ENCODE data around the gene TENT5A. TPM values are rescaled to one million over a fixed set of nuclear protein-coding genes. Genes with fewer than 3 reads are reported as not detected.

Gene TENT5A
- total RNA-seq, 2 donors from 2014 or later = 20.1 to 32.8 TPM

- H3K36me3 ChIP-seq = no peaks in the 10 kb centered on the region
- H3K4me1 ChIP-seq = no peaks in the 10 kb centered on the region
- no peak for TF ChIP-seq CTCF (IDR thresholded peaks at IDR 0.05)
- no peaks in the 10 kb centered on the region for H3K27me3 ChIP-seq
- H3K9me3 ChIP-seq = no peaks in the 10 kb centered on the region
- H3K9ac ChIP-seq (ENCODE audit: low read depth in 2 of 2, low read length in 2 of 2) = no peak overlapping the region
- H3K4me3 ChIP-seq = no peak overlapping the region
- intact Hi-C loops (cut with DNase I) = no loop called here
- H3K27ac ChIP-seq = no peak overlapping the region
- DNase-seq = no peak
These were observed 43.4 kb upstream of the TENT5A start for GRCh38 chr6:81795890-81796289.

GRCh38 chr6:81793821-81794475 is 41.5 kb upstream of the TENT5A start:
- H3K4me1 ChIP-seq = no peaks in the 10 kb centered on the region

GRCh38 chr6:81792826-81793225 is 40.3 kb upstream of the TENT5A start:
- Histone ChIP-seq H3K27ac (no peak overlapping the region), H3K4me1 (no peaks in the 10 kb centered on the region), H3K4me3 (no peak overlapping the region), H3K27me3 (no peaks in the 10 kb centered on the region), H3K9ac (ENCODE audit: low read depth in 2 of 2, low read length in 2 of 2) (no peak overlapping the region), H3K36me3 (no peaks in the 10 kb centered on the region), H3K9me3 (no peaks in the 10 kb centered on the region)
- intact Hi-C loops (cut with DNase I) = no loop called here
- no peak for DNase-seq
- TF ChIP-seq CTCF (IDR thresholded peaks at IDR 0.05) = no peak

More at GRCh38 chr6:81793821-81794475, 41.5 kb upstream of the TENT5A start:
- DNase-seq = no peak
- Histone ChIP-seq H3K27me3 (no peaks in the 10 kb centered on the region), H3K9ac (ENCODE audit: low read depth in 2 of 2, low read length in 2 of 2) (no peak overlapping the region), H3K9me3 (no peaks in the 10 kb centered on the region), H3K4me3 (no peak overlapping the region), H3K36me3 (no peaks in the 10 kb centered on the region), H3K27ac (no peak overlapping the region)
- TF ChIP-seq CTCF (IDR thresholded peaks at IDR 0.05) = no peak
- intact Hi-C loops (cut with DNase I) = no loop called here

- Histone ChIP-seq H3K4me3 (no peak overlapping the region), H3K27me3 (no peaks in the 10 kb centered on the region), H3K36me3 (no peaks in the 10 kb centered on the region), H3K9ac (ENCODE audit: low read depth in 2 of 2, low read length in 2 of 2) (no peak overlapping the region), H3K9me3 (no peaks in the 10 kb centered on the region), H3K27ac (no peak overlapping the region), H3K4me1 (no peaks in the 10 kb centered on the region)
- no peak for DNase-seq
- TF ChIP-seq CTCF (IDR thresholded peaks at IDR 0.05) = no peak
- intact Hi-C loops (cut with DNase I) = no loop called here
These were observed 39.3 kb upstream of the TENT5A start for GRCh38 chr6:81791756-81792155.

GRCh38 chr6:81790034-81790433 is 37.6 kb upstream of the TENT5A start:
- H3K4me1 ChIP-seq = peaks cover 4% of the 10 kb centered on the region
- H3K36me3 ChIP-seq = no peaks in the 10 kb centered on the region
- H3K27me3 ChIP-seq = no peaks in the 10 kb centered on the region
- TF ChIP-seq CTCF (IDR thresholded peaks at IDR 0.05) = no peak
- H3K27ac ChIP-seq = no peak overlapping the region
- H3K4me3 ChIP-seq = no peak overlapping the region
- no peak overlapping the region for H3K9ac ChIP-seq (ENCODE audit: low read depth in 2 of 2, low read length in 2 of 2)
- DNase-seq = no peak
- intact Hi-C loops (cut with DNase I) = no loop called here
- H3K9me3 ChIP-seq = no peaks in the 10 kb centered on the region

Measured in colonic mucosa (tissue), 4 donors.